Dedifferentiated amniotic fluid mesenchymal stem cell (primary cell): ENCODE measurements around the gene HBA2.
"Not testable (repeated sequence)": the region's sequence is repeated elsewhere in the genome, so short reads cannot be mapped to it uniquely, and the experiment has no call there.

Source experiments
- DNase-seq: peaks from one replicate; pipeline ENCODE4 v3.0.0-alpha.2; 2016; ENCODE audit errors: extremely low spot score

The HBA2 gene

GRCh38 chr16:155031-155398 is 17.7 kb upstream of the HBA2 start:
- no peak for DNase-seq

- no peak for DNase-seq
These were observed 13.4 kb upstream of the HBA2 start for GRCh38 chr16:159136-159849.

- not testable (repeated sequence) for DNase-seq
These were observed 12.4 kb upstream of the HBA2 start for GRCh38 chr16:160242-160641.

- no peak for DNase-seq
These were observed 11.9 kb upstream of the HBA2 start for GRCh38 chr16:160691-161190.

- DNase-seq, result no peak
These were observed 10.2 kb upstream of the HBA2 start for GRCh38 chr16:162271-162991.

GRCh38 chr16:163139-163538 is 9.5 kb upstream of the HBA2 start:
- not testable (repeated sequence) for DNase-seq

GRCh38 chr16:163696-164095 is 9.0 kb upstream of the HBA2 start:
- DNase-seq, result not testable (repeated sequence)

- DNase-seq, result not testable (repeated sequence)
These were observed 8.4 kb upstream of the HBA2 start for GRCh38 chr16:164134-164823.

GRCh38 chr16:164827-165538 is 7.7 kb upstream of the HBA2 start:
- no peak for DNase-seq

GRCh38 chr16:165539-166374 is 6.9 kb upstream of the HBA2 start, which contains the start of gene HBM:
HBM (plus strand) TSS chr16:165978; CDS start chr16:165998, 20 bp downstream.
- DNase-seq, result no peak

- DNase-seq, result no peak
These were observed 6.1 kb upstream of the HBA2 start for GRCh38 chr16:166375-167121.

GRCh38 chr16:167122-167690 is 5.5 kb upstream of the HBA2 start:
- DNase-seq, result no peak

- no peak for DNase-seq
These were observed 4.3 kb upstream of the HBA2 start for GRCh38 chr16:168424-168823.

- no peak for DNase-seq
These were observed 3.7 kb upstream of the HBA2 start for GRCh38 chr16:169014-169413.

GRCh38 chr16:170088-170507 is 2.6 kb upstream of the HBA2 start:
- not testable (repeated sequence) for DNase-seq

GRCh38 chr16:170788-171187 is 1.9 kb upstream of the HBA2 start:
- no peak for DNase-seq

GRCh38 chr16:173211-173854 is 657 bp downstream of the HBA2 start:
- not testable (repeated sequence) for DNase-seq

GRCh38 chr16:173928-174769 is 1.5 kb downstream of the HBA2 start:
- not testable (repeated sequence) for DNase-seq
